Activated CD4-positive, alpha-beta T cell treated with anti-CD3 and anti-CD28 coated beads, Interleukin-2, amount 50 U/mL, for 16 hours (primary cell): ENCODE results near the gene DUSP3.

Source experiments
- DNase-seq: peaks from one replicate; pipeline ENCODE4 v3.0.0-alpha.2; 2020

DUSP3 gene

DNA sequence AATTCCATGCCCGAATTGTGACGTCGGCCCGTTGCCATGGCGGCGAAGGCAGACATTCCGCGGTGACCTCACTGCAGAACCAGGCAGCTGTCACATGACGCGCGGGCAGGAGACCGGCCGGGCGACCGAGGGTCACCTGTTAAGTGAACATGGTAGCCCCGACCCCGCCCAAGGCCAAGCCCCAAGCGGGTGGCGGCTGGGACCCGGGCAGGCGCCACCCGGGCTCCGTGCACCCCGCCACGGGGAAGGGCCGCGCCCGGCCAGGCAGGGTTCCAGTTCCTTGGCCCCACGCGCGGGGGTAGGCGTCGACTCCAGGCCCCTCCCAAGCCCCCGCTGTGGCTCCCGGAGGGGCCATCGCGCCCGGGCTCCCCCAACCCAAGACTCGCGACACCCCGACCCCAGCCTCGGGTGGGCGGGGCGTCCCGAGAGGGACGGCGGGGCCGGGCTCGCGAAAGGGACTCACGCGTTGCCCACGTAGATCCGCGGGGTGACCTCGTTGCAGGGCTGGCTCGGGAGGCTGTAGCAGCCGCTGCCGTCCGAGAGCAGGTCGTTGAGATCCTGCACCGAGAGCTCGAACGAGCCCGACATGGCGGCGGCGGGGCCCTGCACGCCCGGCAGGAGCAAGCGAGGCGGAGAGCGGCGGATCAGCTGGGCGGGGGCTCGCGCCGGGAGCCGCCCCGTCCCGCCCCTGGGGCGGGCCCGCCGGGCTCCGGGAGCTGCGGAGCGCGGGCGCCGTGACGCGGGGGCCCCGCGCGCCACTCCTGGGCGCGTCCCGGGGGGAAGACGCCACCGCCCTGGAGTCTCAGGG, at the start of gene DUSP3:
TSS of gene DUSP3 (minus strand) at position 641 of the 808 bp plus-strand sequence. CDS start at position 588, 53 bp downstream.
- peak; percentile 66 for DNase-seq

DNA sequence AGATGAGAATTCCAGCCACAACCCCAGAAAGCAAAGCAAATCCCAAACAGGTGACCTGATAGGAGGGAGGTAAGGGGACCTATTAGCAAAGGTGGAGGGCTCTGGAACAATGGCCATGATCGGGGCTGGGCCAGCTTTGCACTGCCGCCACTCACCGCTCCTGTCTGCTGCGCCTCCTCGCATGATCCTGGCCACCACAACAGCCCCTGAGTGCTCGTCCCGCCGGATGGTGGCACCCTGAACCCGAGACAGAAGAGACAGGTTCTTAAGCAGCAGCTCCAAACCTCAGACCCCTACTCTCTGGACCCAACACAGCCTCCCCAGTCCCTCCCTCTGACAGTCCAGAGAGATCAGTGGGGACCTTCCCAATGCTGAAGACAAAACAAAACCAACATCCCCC, 48.8 kb upstream of the DUSP3 start:
- DNase-seq, result no peak

DNA sequence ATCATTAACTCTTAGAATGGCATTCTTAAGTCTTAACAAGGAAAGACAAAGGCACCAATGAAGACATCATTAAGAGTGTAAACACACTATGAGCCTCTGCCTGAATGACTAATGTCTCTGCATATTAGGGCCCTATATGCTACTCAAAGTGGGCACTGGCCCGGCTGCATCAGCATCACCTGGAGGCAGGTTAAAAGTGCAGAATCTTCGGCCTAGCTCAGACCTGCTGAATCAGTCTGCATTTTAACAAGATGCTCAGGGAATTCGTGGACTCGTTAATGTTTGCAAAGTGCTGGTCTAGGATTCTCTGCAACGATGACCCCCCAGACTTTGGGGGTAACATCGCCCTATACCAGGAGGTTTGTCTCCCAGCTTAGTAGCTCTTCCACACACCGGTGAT, 47.4 kb upstream of the DUSP3 start:
- no peak for DNase-seq

DNA sequence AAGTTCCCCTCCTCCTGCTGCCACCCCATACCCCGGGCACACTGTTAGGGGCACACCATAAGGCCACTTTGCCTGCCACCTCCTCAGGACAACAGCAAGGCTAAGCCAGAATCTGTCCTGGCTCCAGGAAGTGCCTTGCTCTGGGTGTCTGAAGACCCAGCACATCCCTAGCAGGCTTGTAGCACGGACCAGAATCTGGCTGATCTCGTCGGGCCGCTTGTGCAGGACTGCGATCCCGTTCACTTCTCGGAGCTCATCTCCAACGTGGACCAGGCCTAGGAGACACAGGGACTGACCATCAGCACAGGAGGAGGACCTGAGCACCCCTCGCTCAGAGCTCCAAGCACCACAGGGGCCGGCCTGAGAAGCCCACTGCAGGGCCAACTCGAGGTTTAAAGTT, 46.8 kb upstream of the DUSP3 start:
- DNase-seq, result no peak

DNA sequence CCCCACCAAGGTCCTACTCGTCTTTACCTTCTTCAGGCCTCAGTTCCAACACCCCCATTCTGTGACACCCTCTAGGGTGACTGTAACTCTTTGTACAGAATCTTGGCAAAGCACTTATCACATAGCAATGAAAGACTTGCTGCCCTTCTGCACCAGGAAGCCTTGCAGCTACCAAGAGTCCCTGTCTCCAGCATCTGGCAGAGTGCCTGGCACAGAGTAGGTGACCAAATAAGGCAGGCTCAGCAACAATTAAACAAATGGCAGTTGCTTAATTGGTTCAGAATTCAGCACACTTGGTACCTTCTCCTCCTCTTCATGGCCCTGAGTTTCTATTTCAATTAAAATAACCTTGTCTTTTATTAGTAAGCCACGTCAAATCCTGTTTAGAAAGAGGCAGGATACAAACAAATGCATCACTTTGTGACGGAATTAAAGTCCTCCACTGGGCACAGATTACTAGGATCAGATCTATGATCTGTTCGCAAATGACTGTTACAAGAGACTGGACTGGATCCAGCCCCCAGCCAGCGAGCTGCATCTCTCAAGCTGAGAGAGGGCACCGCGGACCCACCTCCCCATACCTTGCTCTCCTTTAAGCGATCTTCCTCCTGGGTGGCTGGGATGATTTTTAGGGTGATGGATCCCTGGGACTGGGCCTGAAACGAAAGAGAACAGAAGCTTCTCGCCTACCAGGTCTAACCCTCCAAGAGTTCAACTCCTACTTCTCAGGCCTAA, 44.7 kb upstream of the DUSP3 start:
- no peak for DNase-seq

DNA sequence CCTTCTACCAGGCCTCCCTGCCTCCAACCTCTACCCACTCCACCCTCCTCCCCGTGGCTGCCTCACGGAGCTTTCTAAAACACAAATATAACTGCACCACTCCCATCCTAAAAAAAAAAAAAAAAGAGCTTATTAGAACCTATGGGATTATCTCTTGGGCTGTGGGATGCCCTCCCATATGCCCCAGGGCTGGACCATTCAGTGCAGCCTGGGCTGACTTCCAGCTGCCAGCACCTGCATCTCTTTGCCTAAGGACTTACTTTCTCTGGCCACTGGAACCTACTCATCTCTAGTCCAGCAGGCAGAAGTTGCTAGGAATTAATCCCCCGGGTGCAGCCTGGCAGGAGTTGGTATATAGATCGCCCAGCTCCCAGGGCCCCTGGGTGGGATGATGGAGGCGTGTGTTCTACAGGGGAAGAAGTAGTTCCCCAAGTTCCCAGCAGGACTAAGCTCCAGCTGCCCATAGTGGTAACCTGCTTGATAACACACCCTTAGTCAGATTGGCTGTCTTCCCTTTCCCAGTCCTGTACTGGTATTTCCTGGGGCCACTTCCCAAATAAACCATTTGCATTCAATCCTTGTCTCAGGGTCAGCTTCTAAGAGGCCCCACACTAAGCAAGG, 43.9 kb upstream of the DUSP3 start:
- no peak for DNase-seq

DNA sequence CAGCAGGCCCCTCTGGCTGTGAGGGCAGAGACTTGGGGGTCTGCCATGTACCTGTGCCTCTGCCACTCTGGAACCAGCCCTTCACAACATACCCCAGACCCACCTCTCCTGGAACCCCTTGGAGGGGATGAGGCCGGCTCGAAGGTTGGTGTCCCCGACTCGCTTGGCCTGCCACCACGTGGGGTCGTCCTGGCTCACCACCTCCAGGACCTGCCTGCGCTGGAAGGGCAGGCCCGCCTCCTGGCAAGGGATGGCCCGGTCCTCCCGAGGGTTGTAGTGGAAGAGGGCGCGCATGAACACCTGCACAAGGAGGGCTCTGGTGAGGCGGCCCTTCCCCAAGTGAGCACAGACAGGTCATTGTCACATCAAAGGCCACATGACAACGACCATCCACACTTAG, 42.0 kb upstream of the DUSP3 start:
- DNase-seq, result no peak

DNA sequence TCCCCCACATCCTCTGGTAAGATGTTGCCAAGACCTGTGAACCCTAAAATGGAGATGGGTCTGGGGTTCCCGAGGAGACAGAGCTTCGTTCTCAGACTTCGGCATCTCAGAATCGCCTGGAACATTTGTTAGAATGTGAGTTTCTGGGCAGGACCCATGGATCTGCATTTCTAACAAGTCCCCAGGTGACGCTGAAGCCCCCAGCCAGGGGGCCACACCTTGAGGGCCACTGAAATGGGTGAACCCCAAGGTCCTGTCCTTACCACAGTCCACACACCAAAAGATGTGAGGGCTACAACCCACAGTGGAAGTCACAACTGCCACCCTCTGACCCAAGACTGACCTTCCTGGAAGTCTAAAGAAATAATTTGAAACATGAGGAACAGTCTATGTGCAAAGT, 40.2 kb upstream of the DUSP3 start:
- DNase-seq, result no peak

DNA sequence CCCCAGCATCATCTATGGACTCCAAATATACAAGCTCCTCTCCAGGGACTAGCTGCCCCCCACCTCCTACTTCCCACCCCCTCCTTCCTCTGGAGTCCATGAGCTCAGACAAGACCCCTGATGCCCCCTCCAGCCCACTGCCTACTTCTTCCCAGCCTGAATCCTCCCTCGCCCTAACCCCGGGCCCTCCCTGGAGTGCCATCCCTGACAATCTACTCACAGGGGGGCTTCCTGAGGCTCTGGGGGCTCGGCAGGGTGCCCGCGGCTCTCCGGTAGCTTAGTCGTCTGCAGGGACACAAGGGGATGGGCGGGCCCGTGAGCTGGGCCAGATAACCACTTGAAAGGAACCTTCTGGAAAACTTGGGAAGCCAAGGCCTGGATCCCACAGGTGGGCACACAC, 39.0 kb upstream of the DUSP3 start:
- DNase-seq, result no peak

DNA sequence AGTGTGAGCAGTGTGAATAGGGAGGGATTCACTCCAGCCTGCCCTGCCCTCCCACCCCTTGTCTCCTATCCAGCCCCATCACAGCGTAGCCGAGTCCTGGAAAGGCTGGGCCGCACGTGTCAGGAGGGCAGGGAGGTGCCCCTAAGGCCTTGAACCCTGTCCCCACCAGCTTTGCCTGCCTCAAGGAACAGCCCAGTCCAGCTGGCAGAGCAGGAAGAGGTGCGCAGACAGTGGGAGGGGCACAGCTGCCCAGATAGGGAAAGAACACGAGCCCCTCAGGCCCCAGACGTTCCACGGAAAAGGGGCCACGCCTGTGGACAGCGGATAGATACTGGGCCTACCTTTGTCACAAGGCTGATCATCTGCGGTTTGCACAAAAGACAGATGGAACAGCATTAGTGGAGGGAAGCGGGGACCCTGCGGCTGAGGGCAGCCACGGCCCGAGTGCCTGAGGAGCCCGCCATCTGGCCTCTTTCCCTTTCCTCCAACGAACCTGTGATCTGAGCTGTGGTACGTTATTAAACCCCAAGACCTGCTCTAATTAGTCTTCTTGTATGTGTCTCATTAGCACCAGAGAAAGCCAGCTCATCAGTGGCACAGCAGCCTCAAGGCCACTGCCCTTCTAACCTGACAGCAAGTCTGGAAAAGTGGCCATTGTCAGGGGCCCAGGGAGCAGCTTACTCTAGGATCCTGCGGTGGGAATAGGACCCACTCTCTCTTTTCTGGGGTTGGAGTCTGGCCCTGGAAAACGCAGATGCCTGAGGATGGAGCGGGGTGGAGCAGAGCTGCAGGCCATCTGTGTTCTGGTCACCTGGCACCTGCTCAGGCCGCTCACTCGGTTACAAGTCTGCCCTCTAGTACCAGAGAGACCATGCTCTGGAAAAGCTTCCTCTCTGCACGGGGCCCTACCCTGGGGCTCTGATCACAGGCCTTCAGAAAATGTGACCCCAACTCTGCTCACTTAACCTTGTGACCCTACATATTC, 37.9 kb upstream of the DUSP3 start:
- DNase-seq, result no peak

DNA sequence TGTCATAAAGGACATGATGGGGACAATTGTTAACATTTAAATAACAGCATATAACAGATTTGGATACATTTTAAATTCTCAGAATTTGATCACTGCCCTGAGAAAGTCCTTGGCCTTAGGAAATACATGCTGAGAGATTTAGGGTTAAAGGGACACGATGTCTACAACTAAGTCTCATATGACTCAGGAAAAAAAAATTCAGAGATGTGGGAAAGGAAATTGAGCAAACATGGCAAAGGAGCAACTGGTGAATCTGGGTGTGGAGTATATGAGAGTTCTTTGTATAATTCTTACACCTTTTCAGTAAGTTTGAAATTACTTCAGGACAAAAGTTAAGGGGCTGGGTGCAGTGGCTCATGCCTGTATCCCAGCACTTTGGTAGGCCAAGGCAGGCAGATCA, 35.9 kb upstream of the DUSP3 start:
- DNase-seq, result no peak

DNA sequence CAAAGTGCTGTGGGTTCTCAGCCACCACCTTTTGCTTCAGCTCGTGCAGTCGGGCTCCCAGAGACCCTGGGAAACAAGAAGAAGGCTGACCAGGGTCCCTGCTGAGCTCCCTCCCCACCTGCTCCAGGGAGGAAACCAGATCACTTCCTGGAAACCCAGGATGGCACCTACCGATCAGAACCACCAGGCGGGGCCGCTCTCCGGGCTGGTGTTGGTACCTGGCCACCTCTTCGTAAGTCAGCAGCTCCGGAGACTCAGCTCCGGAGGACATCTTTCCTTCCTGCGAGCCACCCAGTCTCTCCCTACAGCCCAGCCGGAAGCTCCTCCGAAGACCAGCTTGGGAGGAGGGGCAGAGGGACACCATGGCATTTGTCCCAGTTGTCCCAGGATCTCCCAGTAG, 35.2 kb upstream of the DUSP3 start:
- no peak for DNase-seq

DNA sequence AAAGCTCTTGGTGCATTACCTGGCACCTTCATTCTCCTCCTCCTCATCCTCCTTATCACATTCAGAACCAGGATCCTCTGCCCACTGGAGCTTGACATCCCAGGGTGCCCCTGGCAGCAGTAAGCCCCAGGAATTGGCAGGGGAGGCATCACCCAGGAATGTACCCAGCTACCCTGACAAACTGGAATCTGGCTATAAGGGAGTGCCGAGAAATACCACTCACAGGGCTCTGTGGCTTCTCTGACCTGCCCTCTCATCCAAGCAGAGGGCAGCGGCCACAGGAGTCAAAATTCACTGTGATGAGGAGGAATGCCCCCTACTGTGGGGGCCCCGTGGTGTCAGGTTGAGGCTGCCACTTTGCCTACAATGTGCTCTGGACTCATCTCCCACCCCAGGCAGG, 34.6 kb upstream of the DUSP3 start:
- DNase-seq, result no peak

DNA sequence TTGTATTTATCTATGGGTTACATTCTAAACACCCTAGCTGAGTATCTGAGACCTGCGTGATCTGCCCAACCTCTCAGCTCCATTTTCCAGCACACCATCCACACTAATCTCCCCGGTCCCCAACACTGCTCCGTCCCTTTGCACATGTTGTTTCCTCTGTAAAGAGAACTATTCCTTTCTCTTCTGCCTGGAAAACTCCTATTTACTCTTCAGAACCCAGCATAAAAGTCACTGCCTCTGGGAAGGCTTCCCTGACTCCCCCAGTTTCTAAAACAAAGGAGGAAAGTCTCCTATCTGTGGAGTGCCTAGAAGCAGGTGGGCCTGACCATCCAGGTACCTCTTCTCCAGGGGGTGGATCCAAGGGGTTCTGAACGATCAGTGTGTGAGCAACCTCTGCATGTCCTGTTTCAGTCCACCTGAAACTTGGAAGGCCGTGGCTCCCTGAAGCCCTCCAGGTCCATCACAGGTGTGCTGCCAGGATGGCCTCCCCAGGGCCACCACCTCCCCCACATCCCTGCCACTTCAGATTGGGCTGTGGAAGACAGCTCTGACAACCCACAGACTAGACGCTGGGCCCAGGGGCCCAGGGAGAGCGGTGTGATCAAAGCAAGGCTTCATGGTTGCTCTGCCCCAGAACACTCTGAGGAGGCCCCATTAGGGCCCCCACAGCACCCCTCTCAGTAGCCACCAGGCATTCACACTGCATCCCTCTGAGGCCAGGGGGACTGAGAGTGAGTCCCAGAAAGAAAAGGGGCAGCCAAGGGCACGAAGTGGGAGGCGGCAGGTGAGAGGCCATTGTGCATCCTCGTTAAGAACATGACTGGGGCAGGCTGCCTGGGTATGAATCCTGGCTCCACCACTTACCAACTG, 33.9 kb upstream of the DUSP3 start:
- DNase-seq, result no peak

DNA sequence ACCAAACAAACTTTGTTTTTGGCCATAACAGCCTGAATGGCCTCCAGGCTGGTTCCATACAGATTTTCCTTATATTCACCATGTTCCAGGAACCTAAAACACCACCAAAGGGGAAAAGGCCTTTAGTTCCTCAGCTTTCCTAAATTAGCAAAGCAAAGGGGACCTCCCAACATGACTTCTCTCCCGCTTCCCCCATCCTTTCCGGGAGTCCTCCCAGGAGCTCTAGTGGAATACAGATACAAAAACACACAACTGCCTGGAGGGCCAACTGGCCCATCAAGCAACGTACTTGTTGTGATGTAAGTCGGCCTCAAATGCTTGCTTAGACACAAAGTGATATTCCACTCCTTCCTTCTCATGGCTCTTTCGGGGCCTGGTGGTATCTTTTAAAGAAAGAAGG, 32.0 kb upstream of the DUSP3 start:
- no peak for DNase-seq

DNA sequence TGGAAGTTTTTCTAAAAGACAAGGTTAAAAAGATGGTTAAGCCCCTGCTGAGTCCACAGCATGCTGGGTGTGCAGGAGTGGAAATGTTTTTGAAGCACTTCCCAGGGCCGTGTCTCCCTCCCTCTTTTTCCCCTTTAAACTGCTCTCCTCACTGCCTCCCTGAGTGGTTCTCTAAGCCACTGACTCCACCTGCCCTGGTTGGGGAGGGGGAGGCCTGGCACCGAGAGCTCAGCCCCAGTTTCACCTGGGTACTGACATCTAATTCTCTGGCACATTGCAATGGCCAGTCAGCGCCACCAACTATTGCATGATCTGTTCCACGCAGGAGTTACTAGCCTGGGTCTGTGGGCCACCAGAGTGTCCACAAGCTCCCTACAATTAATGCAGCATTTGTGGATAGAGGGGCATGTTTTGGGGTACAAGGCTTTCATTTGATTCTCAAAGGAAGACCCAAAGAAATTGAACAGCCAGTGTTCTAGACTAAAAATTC, 31.5 kb upstream of the DUSP3 start:
- DNase-seq, result no peak

DNA sequence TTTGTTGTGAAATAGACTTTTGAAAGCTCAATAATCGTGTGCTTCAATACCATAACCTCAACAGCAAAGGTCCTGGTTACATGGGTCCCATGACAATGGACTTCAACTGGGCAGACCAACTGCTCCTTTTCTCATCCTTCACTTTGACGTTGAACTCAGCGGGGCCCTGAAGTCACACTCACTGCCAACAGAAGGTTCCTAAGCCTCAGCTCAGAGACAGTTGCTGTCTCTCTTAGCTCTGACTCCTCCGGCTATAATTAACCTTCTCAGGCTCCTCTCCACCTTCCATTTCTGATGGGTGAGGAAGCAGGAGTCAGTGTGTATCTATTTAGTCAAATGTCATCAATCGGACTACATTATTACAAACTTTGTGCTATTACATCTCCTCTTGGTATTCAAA, 30.3 kb upstream of the DUSP3 start:
- no peak for DNase-seq

DNA sequence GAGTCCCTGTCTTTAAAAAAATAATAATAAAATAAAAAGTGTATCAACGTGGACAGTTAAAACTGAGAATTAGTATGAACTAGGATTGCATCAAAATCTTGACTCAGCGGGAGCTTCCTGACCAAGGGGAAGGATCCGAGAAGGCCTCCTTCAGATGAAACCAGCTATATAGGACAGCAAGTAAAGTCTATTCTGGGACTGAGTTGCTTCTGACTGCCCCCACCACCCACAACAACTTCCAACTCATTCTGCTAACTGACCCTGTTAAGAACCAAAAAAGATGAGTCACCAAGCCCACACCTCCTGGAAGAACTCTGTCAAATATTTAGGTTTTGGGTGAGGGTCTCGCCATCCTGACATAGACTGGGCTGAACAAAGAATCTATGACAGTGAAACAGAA, 29.3 kb upstream of the DUSP3 start:
- no peak for DNase-seq

DNA sequence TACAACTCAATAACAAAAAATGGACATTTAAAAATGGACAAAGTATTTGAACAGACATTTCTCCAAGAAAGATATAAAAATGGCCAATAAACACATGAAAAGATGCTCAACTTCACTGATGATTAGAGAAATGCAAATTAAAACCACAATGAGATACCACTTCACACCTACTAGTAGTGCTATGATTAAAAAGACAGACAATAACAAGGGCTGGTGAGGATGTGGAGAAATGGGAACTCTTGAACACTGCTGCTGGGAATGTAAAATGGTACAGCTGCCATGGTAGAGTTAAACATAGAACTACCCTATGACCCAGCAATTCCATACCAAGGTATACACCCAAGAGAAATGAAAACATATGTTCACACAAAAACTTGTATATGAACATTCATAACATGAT, 26.3 kb upstream of the DUSP3 start:
- DNase-seq, result no peak

DNA sequence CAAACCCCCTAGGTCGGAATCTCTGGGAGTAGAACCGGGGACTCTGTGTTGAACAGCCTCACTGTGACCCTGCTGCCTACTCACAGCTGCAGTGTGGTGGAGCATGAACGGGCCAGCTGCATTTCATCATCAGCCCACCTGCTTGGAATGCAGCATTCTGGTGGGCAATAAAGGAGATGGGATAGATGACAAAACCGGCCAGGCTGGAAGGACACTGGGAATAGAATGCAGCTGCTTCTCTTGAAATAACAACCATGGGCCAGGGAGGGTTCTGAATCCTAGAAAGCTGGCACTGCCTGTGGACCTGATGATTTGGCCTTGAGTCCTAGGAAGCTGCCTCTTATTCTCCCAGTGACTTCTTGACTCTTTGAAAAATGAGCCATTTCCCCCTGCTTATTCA, 25.0 kb upstream of the DUSP3 start:
- no peak for DNase-seq

DNA sequence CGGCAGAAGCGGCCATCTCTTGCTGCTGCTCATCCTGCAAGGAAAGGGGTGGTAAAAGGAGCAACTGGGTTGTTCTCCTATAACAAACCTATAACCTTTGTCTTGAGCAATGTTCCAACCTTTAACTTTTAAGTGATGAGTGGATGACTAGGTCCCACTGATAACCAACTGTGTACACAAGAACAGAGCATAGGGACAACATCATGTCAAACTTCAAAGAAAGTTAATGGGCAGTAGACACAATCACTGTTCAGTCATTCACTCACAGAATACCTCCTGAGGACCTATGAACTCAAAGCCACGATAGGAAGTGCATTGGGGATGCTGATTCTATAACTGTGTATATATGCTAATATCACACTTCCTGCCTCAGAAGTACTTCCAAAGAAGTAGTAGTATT, 23.1 kb upstream of the DUSP3 start:
- no peak for DNase-seq

DNA sequence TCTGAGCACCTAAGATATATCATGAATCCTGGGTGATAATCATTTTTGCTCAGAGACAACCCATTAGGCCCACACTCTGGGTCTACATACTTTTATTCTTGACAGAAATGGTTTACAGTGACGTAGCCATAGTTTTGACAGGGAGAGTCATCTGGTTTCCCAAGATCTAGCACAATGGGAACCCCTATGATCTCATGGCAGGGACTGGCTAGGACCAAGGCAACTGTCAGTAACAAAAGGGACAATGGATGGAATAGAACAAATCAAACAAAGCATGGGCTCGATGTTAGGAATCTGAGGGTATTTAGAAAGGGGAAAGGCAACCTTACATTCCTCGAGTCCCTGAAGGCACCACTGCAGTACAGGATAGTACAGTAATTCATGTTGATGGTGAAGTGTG, 22.0 kb upstream of the DUSP3 start:
- no peak for DNase-seq
